ENCODE data around the gene PMS2.
A peak's percentile ranks its signal among the peaks of the same experiment; 100 is the strongest.
"Not testable (repeated sequence)": the region's sequence is repeated elsewhere in the genome, so short reads cannot be mapped to it uniquely, and the experiment has no call there.

PMS2 gene

GRCh38 chr7:6008668-6009611 lies at the start of gene PMS2, which contains the start of gene AIMP2:
Gene PMS2, minus strand, starts transcription at chr7:6009049. Its CDS starts 30 bp downstream, at chr7:6009019.
Gene AIMP2, plus strand, starts transcription at chr7:6009272. Its CDS starts 92 bp downstream, at chr7:6009364.
- DNase-seq (ENCODE audit: low read depth), result peak; percentile 98

- no peak for DNase-seq (ENCODE audit: low read depth)
These were observed 48.7 kb upstream of the PMS2 start for GRCh38 chr7:6057316-6058129.

GRCh38 chr7:6056616-6057015 lies 47.8 kb upstream of the PMS2 start:
- DNase-seq (ENCODE audit: low read depth), result no peak

- not testable (repeated sequence) for DNase-seq (ENCODE audit: low read depth)
These were observed 42.3 kb upstream of the PMS2 start for GRCh38 chr7:6051185-6051584.

- no peak for DNase-seq (ENCODE audit: low read depth)
These were observed 40.9 kb upstream of the PMS2 start for GRCh38 chr7:6049780-6050179.

- no peak for DNase-seq (ENCODE audit: low read depth)
These were observed 26.8 kb upstream of the PMS2 start for GRCh38 chr7:6035686-6036085.

- DNase-seq (ENCODE audit: low read depth), result no peak
These were observed 26.3 kb upstream of the PMS2 start for GRCh38 chr7:6035165-6035564.

GRCh38 chr7:6032641-6033040 lies 23.8 kb upstream of the PMS2 start:
- no peak for DNase-seq (ENCODE audit: low read depth)

- DNase-seq (ENCODE audit: low read depth), result no peak
These were observed 23.3 kb upstream of the PMS2 start for GRCh38 chr7:6032167-6032566.

- DNase-seq (ENCODE audit: low read depth), result no peak
These were observed 22.7 kb upstream of the PMS2 start for GRCh38 chr7:6031567-6031966.

- no peak for DNase-seq (ENCODE audit: low read depth)
These were observed 22.1 kb upstream of the PMS2 start, which contains the start of gene ANKRD61 for GRCh38 chr7:6030988-6031387. Gene ANKRD61, plus strand, starts transcription at chr7:6031376. Its CDS starts 0 bp downstream, at chr7:6031376.

- no peak for DNase-seq (ENCODE audit: low read depth)
These were observed 19.7 kb upstream of the PMS2 start for GRCh38 chr7:6028563-6028962.

GRCh38 chr7:6027806-6028365 lies 19.0 kb upstream of the PMS2 start:
- no peak for DNase-seq (ENCODE audit: low read depth)

- DNase-seq (ENCODE audit: low read depth), result no peak
These were observed 18.0 kb upstream of the PMS2 start for GRCh38 chr7:6026820-6027311.

- DNase-seq (ENCODE audit: low read depth), result peak; percentile 34
These were observed 17.4 kb upstream of the PMS2 start for GRCh38 chr7:6026011-6026819.

- no peak for DNase-seq (ENCODE audit: low read depth)
These were observed 15.2 kb upstream of the PMS2 start for GRCh38 chr7:6023974-6024435.

- no peak for DNase-seq (ENCODE audit: low read depth)
These were observed 13.9 kb upstream of the PMS2 start for GRCh38 chr7:6022707-6023106.

GRCh38 chr7:6020371-6021286 lies 11.8 kb upstream of the PMS2 start:
- DNase-seq (ENCODE audit: low read depth), result no peak

GRCh38 chr7:6016653-6016966 lies 7.8 kb upstream of the PMS2 start:
- DNase-seq (ENCODE audit: low read depth), result no peak

- peak; percentile 100 for DNase-seq (ENCODE audit: low read depth)
These were observed 7.2 kb upstream of the PMS2 start for GRCh38 chr7:6015917-6016652.

Data from fibroblast of gingiva (primary cell).